ENCODE measurements around the gene UCK2.

DNA sequence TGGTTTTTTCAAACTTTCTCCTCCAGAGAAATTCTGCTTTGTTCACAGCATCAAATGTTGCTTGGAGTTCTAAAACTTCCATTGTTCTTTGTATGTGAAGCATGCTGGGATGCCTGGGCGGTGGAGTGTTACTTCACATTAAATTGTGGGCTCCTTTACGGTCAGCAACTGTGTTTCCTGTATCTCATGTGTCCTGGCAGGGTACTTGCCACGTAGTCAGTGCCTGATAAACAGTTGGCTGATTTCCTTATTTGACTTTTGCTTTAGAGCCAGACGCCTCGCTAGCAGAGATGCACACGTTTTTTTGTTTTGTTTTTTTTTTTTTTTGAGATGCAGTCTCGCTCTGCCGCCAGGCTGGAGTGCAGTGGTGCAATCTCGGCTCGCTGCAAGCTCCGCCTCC lies 96.7 kb downstream of the UCK2 start:
- TF ChIP-seq, protein P1, sequence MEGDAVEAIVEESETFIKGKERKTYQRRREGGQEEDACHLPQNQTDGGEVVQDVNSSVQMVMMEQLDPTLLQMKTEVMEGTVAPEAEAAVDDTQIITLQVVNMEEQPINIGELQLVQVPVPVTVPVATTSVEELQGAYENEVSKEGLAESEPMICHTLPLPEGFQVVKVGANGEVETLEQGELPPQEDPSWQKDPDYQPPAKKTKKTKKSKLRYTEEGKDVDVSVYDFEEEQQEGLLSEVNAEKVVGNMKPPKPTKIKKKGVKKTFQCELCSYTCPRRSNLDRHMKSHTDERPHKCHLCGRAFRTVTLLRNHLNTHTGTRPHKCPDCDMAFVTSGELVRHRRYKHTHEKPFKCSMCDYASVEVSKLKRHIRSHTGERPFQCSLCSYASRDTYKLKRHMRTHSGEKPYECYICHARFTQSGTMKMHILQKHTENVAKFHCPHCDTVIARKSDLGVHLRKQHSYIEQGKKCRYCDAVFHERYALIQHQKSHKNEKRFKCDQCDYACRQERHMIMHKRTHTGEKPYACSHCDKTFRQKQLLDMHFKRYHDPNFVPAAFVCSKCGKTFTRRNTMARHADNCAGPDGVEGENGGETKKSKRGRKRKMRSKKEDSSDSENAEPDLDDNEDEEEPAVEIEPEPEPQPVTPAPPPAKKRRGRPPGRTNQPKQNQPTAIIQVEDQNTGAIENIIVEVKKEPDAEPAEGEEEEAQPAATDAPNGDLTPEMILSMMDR (IDR thresholded peaks at IDR 0.05; ENCODE audit: low read depth, low read length): no peak
- TF ChIP-seq EZH2phosphoT487 (IDR thresholded peaks at IDR 0.05; ENCODE audit: low read depth): no peak
